Neural cell (in vitro differentiated cells): ENCODE results near the gene ABI2. TPM values are rescaled to one million over a fixed set of nuclear protein-coding genes. Genes with fewer than 3 reads are reported as not detected.

Experiments
- H2AFZ ChIP-seq: fragments of 200-600, 300-800 bp; sonication (generic), shearing (Covaris generic); 2 replicates; pipeline ENCODE4 v1.6.0; 2014; ENCODE audit warnings: low read depth, mild to moderate bottlenecking, antibody characterized with exemption, low read length, moderate library complexity
- H3F3A ChIP-seq: fragments of 200-600 bp; shearing (Covaris generic); 2 replicates; pipeline ENCODE4 v1.6.1; 2016; ENCODE audit warnings: mild to moderate bottlenecking, moderate library complexity, mixed read lengths, antibody characterized with exemption, low read length; ENCODE audit not compliant: insufficient read depth, poor library complexity, severe bottlenecking
- H3K27ac ChIP-seq: fragments of 200-600, 300-800 bp; sonication (generic), shearing (Covaris generic); 2 replicates; pipeline ENCODE4 v1.5.1; 2014; ENCODE audit warnings: mild to moderate bottlenecking, low read length, moderate library complexity
- H3K27me3 ChIP-seq: fragments of 300-800, 200-600 bp; sonication (generic), shearing (Covaris generic); 2 replicates; pipeline ENCODE4 v1.6.0; 2014; ENCODE audit warnings: mild to moderate bottlenecking, low read depth, low read length, moderate library complexity; ENCODE audit not compliant: insufficient read depth
- H3K36me3 ChIP-seq: fragments of 300-800, 200-600 bp; sonication (generic), shearing (Covaris generic); 2 replicates; pipeline ENCODE4 v1.5.1; 2014; ENCODE audit warnings: mild to moderate bottlenecking, antibody characterized with exemption, low read length, moderate library complexity; ENCODE audit not compliant: insufficient read depth
- H3K4me2 ChIP-seq: fragments of 300-800, 200-600 bp; sonication (generic), shearing (Covaris generic); 2 replicates; pipeline ENCODE4 v1.6.0; 2014; ENCODE audit warnings: mild to moderate bottlenecking, low read length
- H3K4me3 ChIP-seq: fragments of 300-800, 200-600 bp; sonication (generic), shearing (Covaris generic); 2 replicates; pipeline ENCODE4 v1.5.1; 2014; ENCODE audit warnings: mild to moderate bottlenecking, low read length, moderate library complexity
- H3K79me2 ChIP-seq: fragments of 200-600 bp; shearing (Covaris generic); replicated peaks from 2 replicates; pipeline ENCODE4 v1.6.0; 2014; ENCODE audit warnings: mild to moderate bottlenecking, low read length, moderate library complexity; ENCODE audit not compliant: insufficient read depth
- H3K9ac ChIP-seq: fragments of 300-800, 200-600 bp; sonication (generic), shearing (Covaris generic); 2 replicates; pipeline ENCODE4 v1.6.1; 2016; ENCODE audit warnings: mild to moderate bottlenecking, low read length, mixed read lengths
- H3K9me2 ChIP-seq: fragments of 200-600 bp; shearing (Covaris generic); 2 replicates; pipeline ENCODE4 v1.6.1; 2016; ENCODE audit warnings: mild to moderate bottlenecking, low read length, mixed read lengths; ENCODE audit not compliant: insufficient read depth
- H3K9me3 ChIP-seq: fragments of 200-600, 300-800 bp; sonication (generic), shearing (Covaris generic); 2 replicates; pipeline ENCODE4 v1.6.1; 2016; ENCODE audit warnings: mild to moderate bottlenecking, mixed run types, low read length, moderate library complexity, mixed read lengths
- H4K20me1 ChIP-seq: fragments of 200-600 bp; shearing (Covaris generic); 2 replicates; pipeline ENCODE4 v1.6.1; 2016; ENCODE audit warnings: mild to moderate bottlenecking, mixed run types; ENCODE audit not compliant: insufficient read depth
- CTCF ChIP-seq: fragments of 450-650 bp; IDR thresholded peaks from 2 replicates; pipeline ENCODE4 v1.5.1; 2014; ENCODE audit warnings: antibody characterized with exemption, mild to moderate bottlenecking, moderate library complexity; ENCODE audit not compliant: poor library complexity, severe bottlenecking
- EP300 ChIP-seq: fragments of 450-650 bp; conservative IDR thresholded peaks from 2 replicates; pipeline ENCODE4 v1.6.1; 2014; ENCODE audit warnings: antibody characterized with exemption, mild to moderate bottlenecking, moderate library complexity; ENCODE audit not compliant: poor library complexity, severe bottlenecking
- EZH2 ChIP-seq: fragments of 200-600, 300-800 bp; shearing (Covaris generic), sonication (generic); IDR thresholded peaks from 2 replicates; pipeline ENCODE4 v1.6.1; 2014; ENCODE audit warnings: antibody characterized with exemption, low read length, borderline replicate concordance, mild to moderate bottlenecking; ENCODE audit not compliant: insufficient read depth, poor library complexity, severe bottlenecking
- MXI1 ChIP-seq: fragments of 450-650 bp; conservative IDR thresholded peaks from 2 replicates; pipeline ENCODE4 v1.6.1; 2014; ENCODE audit warnings: antibody characterized with exemption, mild to moderate bottlenecking; ENCODE audit not compliant: poor library complexity, severe bottlenecking
- POLR2AphosphoS5 ChIP-seq: IDR thresholded peaks from 2 replicates; pipeline ENCODE4 v1.6.1; 2012
- RAD21 ChIP-seq: fragments of 450-650 bp; conservative IDR thresholded peaks from 2 replicates; pipeline ENCODE4 v1.6.1; 2014; ENCODE audit warnings: antibody characterized with exemption, mild to moderate bottlenecking, moderate library complexity
- REST ChIP-seq: IDR thresholded peaks from 2 replicates; pipeline ENCODE4 v1.6.1; 2012; ENCODE audit warnings: borderline replicate concordance
- SMC3 ChIP-seq: fragments of 450-650 bp; conservative IDR thresholded peaks from 2 replicates; pipeline ENCODE4 v1.6.1; 2014; ENCODE audit warnings: antibody characterized with exemption, mild to moderate bottlenecking, moderate library complexity; ENCODE audit not compliant: poor library complexity
- TAF1 ChIP-seq: IDR thresholded peaks from 2 replicates; pipeline ENCODE4 v1.6.1; 2012; ENCODE audit warnings: low read depth
- polyA plus RNA-seq: library from polyadenylated mRNA; depleted of rRNA; stranded (reverse); fragments of >200 nt; gene quantifications from 2 replicates; pipeline ENCODE4 v1.2.3, GENCODE V29; 2014

ABI2 gene
- polyA plus RNA-seq, 1 donor from 2014 or later, result 128 TPM

DNA sequence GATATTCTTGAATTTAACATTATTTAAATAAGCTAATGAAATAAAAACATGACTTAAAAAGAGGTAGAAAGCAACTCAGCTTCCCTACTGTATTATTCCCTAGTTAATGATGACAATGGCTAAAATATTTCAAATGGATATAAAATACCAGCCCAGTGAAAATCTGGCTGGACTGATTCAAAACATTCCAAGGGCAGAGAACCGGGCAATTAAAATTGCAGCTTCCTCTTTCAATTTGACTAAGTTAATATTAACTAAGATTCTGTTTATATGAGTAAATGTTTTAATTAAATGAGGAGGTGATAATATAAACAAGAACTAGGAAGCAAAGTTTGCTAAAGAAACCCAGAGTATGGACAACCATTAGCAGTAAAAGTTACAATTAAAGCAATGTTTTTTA, 141.4 kb downstream of the ABI2 start:
- Histone ChIP-seq H4K20me1 (no peaks in the 10 kb centered on the region), H3K9me2 (no peaks in the 10 kb centered on the region), H3K4me2 (no peak overlapping the region), H3K27me3 (no peaks in the 10 kb centered on the region), H3K9ac (no peak overlapping the region), H3K36me3 (no peaks in the 10 kb centered on the region), H3K79me2 (no peaks in the 10 kb centered on the region), H2AFZ (no peak overlapping the region), H3K4me3 (no peak overlapping the region), H3K27ac (no peak overlapping the region), H3F3A (no peaks in the 10 kb centered on the region), H3K9me3 (no peaks in the 10 kb centered on the region)
- no peak for TF ChIP-seq TAF1
- no peak for TF ChIP-seq REST
- no peak for TF ChIP-seq MXI1
- TF ChIP-seq CTCF, result no peak
- no peak for TF ChIP-seq POLR2AphosphoS5
- no peak for TF ChIP-seq EZH2
- TF ChIP-seq EP300, result no peak

- no peaks in the 10 kb centered on the region for H3K79me2 ChIP-seq
- H3K36me3 ChIP-seq, result no peaks in the 10 kb centered on the region
- H3K27me3 ChIP-seq, result no peaks in the 10 kb centered on the region
- H3K9ac ChIP-seq, result no peak overlapping the region
- TF ChIP-seq EZH2 (no peak), CTCF (no peak), RAD21 (no peak), REST (no peak), EP300 (no peak), POLR2AphosphoS5 (no peak), SMC3 (no peak), TAF1 (no peak), MXI1 (no peak)
- H3K4me3 ChIP-seq, result no peak overlapping the region
- H3K27ac ChIP-seq, result no peak overlapping the region
- no peak overlapping the region for H3K4me2 ChIP-seq
- H2AFZ ChIP-seq, result no peak overlapping the region
- no peaks in the 10 kb centered on the region for H3K9me2 ChIP-seq
- H3F3A ChIP-seq, result no peaks in the 10 kb centered on the region
- no peaks in the 10 kb centered on the region for H4K20me1 ChIP-seq
- H3K9me3 ChIP-seq, result no peaks in the 10 kb centered on the region
Measured at GRCh38 chr2:203470371-203470770, 142.2 kb downstream of the ABI2 start.
